AG04450 (cell line): ENCODE measurements around the gene SUPT20H. TPM values are rescaled to one million over a fixed set of nuclear protein-coding genes. Genes with fewer than 3 reads are reported as not detected.

Experiments used
- CTCF ChIA-PET: fragments of 300-600, 350-600 bp; formaldehyde crosslinking; extraction: SDS; loops from one replicate; lab custom pipeline; 2022; ENCODE audit warnings: antibody characterized with exemption, inconsistent platforms; lab: Charles Lee
- POLR2A ChIA-PET: fragments of 350-600 bp; formaldehyde crosslinking; extraction: SDS; loops from one replicate; lab custom pipeline; 2021; ENCODE audit warnings: antibody characterized with exemption, inconsistent platforms; lab: Yijun Ruan, JAX
- DNase-seq: peaks from one replicate; pipeline ENCODE4 v3.0.0-alpha.2; 2011; ENCODE audit warnings: low read depth, low spot score
- H3K27ac ChIP-seq: one replicate; pipeline ENCODE4 v1.5.1; 2012; ENCODE audit warnings: low read depth, low read length, control low read depth
- H3K27me3 ChIP-seq: one replicate; pipeline ENCODE4 v1.6.0; 2012; ENCODE audit warnings: low read length; ENCODE audit not compliant: control insufficient read depth, insufficient read depth
- H3K4me3 ChIP-seq: 2 replicates; pipeline ENCODE4 v1.5.1; 2011; ENCODE audit warnings: mild to moderate bottlenecking, low read depth, low read length, control low read depth
- H3K9me3 ChIP-seq: 2 replicates; pipeline ENCODE4 v1.5.1; 2012; ENCODE audit warnings: low read length; ENCODE audit not compliant: control insufficient read depth, insufficient read depth
- polyA plus RNA-seq: library from polyadenylated mRNA; depleted of rRNA; stranded (reverse); fragments of >200 nt; gene quantifications from 2 replicates; pipeline ENCODE4 v1.2.3, GENCODE V29; 2011
- TF ChIP-seq, protein P1 (sequence below): IDR thresholded peaks from 2 replicates; pipeline ENCODE4 v1.5.1; 2011; ENCODE audit warnings: low read depth, low read length, control low read depth, inconsistent platforms

SUPT20H gene
- polyA plus RNA-seq, 1 experiment = 80.6 TPM

DNA sequence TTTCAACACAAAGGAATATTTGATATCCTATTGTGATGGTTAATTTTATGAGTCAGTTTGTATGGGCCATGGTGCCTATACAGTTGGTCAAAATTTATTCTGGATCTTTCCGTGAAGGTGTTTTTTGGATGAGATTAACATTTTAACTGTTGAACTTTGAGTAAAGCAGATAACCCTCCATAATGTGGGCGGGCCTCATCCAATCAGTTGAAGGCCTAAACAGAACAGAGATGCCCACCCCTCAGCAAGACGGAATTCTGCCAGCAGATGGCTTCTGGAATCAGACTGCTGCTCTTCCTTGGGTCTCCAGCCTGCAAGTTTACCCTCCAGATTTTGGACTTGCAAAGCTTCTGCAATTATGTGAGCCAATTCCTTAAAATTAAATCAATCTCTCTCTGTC is 30.0 kb upstream of the SUPT20H start:
- no peak overlapping the region for H3K4me3 ChIP-seq
- ChIA-PET CTCF (no interaction called here), POLR2A (no interaction called here)
- H3K9me3 ChIP-seq = no peaks in the 10 kb centered on the region
- H3K27me3 ChIP-seq = no peaks in the 10 kb centered on the region
- TF ChIP-seq, protein P1, sequence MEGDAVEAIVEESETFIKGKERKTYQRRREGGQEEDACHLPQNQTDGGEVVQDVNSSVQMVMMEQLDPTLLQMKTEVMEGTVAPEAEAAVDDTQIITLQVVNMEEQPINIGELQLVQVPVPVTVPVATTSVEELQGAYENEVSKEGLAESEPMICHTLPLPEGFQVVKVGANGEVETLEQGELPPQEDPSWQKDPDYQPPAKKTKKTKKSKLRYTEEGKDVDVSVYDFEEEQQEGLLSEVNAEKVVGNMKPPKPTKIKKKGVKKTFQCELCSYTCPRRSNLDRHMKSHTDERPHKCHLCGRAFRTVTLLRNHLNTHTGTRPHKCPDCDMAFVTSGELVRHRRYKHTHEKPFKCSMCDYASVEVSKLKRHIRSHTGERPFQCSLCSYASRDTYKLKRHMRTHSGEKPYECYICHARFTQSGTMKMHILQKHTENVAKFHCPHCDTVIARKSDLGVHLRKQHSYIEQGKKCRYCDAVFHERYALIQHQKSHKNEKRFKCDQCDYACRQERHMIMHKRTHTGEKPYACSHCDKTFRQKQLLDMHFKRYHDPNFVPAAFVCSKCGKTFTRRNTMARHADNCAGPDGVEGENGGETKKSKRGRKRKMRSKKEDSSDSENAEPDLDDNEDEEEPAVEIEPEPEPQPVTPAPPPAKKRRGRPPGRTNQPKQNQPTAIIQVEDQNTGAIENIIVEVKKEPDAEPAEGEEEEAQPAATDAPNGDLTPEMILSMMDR = no peak
- DNase-seq = no peak
- no peak overlapping the region for H3K27ac ChIP-seq

DNA sequence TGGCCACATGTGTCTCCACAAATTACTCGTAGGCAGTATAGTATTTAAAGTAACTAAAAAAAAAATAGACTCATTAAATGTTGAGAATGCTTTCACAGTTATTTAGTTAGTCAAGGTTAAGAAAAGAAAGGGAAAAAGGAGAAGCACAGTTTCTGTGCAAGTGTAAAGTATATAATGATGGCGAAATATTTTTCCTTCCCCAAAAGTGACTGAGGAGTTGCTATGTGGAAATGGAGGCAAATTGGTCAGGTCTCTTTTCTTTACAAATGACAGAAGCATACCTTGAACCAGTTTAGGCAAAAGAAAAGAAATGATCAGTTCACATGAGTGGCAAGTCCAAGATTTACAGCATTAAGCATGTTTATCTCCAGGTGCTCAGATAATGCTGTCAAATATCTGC is 28.0 kb upstream of the SUPT20H start:
- H3K9me3 ChIP-seq = no peaks in the 10 kb centered on the region
- no peak overlapping the region for H3K4me3 ChIP-seq
- no peaks in the 10 kb centered on the region for H3K27me3 ChIP-seq
- no peak for DNase-seq
- ChIA-PET CTCF (no interaction called here), POLR2A (no interaction called here)
- TF ChIP-seq, protein P1 = no peak
- H3K27ac ChIP-seq = no peak overlapping the region

DNA sequence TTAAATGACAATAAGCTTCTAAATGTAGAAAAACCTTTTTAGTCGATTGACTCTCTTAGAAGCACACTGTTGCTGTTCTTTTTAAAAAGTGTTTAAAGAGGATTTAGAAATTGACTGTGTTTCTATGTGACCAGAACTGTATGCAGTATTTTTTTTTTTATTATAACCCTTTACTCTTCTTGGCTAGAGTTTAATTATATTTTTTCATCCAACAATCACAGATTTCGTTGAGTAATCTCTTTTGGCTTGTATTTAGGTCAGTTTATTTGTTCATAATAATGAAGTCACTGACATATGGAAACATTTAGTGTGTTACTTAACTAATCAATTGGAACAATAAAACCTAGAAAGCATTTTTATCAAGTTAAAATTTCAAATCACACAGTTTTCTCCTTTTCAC is 26.1 kb upstream of the SUPT20H start:
- no peaks in the 10 kb centered on the region for H3K27me3 ChIP-seq

DNA sequence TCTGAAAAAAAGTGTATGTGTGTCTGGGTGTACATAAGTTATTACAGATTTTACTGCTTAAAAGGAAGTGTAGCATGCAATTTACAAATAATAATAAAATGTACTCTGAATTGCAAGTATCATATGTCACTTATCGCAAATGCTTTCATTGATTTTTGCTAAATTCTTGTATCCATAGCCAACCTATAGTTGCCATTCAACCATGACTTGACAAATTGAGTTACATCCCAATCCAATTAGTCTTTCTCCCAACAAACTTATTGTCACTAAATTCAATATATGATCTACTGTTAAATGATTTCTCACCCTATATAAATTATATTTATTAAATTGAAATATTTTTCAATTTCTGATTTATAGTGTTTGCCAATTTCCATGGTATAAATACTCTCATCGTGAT is 17.3 kb upstream of the SUPT20H start:
- CTCF ChIA-PET = interaction anchor here (1.0 to 6.6 kb wide), 3 partner anchors 524 to 532 kb away, joined by 3 to 65 read pairs (median 4); no protein-coding TSS in a partner anchor

More for the DNA sequence above, 26.1 kb upstream of the SUPT20H start:
- TF ChIP-seq, protein P1 = no peak
- H3K4me3 ChIP-seq = no peak overlapping the region
- ChIA-PET POLR2A (interaction anchor here (0.6 kb wide), 1 partner anchor 170 kb away, joined by 13 read pairs; no protein-coding TSS in a partner anchor), CTCF (interaction anchor here (0.6 to 1.3 kb wide), 2 partner anchors 11 to 537 kb away, joined by 3 to 4 read pairs; no protein-coding TSS in a partner anchor)
- no peaks in the 10 kb centered on the region for H3K9me3 ChIP-seq
- DNase-seq = no peak
- no peak overlapping the region for H3K27ac ChIP-seq

DNA sequence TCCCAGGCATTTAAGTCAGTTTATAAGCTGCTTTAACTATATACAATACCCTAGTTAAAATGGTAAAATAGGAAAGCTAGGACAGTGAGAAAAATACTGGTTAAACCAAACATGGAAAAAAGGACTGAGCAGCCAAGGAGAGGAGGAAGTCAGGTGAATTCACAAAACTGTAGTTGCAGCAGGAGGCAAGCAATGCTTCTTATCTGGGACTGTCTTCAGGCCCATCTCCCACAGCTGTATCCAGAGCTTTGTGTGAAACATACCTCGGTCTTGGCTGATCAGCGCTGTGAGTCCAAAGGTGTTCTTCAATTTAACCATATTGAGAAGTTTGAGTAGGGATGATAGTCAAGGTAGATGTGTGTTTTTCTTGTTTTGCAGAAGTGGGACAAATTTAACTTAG is 15.7 kb upstream of the SUPT20H start:
- H3K27ac ChIP-seq = no peak overlapping the region
- TF ChIP-seq, protein P1 = no peak
- POLR2A ChIA-PET = no interaction called here

More for the DNA sequence above, 17.3 kb upstream of the SUPT20H start:
- no peak overlapping the region for H3K27ac ChIP-seq
- no peaks in the 10 kb centered on the region for H3K27me3 ChIP-seq
- no peak overlapping the region for H3K4me3 ChIP-seq
- no peak for DNase-seq
- TF ChIP-seq, protein P1 = no peak
- POLR2A ChIA-PET = no interaction called here
- no peaks in the 10 kb centered on the region for H3K9me3 ChIP-seq

More for the DNA sequence above, 15.7 kb upstream of the SUPT20H start:
- CTCF ChIA-PET = interaction anchor here (1.2 to 6.6 kb wide), 4 partner anchors 24 to 529 kb away, joined by 3 to 65 read pairs (median 4); no protein-coding TSS in a partner anchor
- DNase-seq = no peak
- Histone ChIP-seq H3K27me3 (no peaks in the 10 kb centered on the region), H3K4me3 (no peak overlapping the region), H3K9me3 (no peaks in the 10 kb centered on the region)
